ENCODE results near the gene DNAJC11.

GRCh38 chr1:6623269-6623965 is 78.2 kb downstream of the DNAJC11 start:
- TF ChIP-seq CTCF (IDR thresholded peaks at IDR 0.05) (no peak), POLR2A (IDR thresholded peaks at IDR 0.05) (no peak)
